ENCODE results near the gene SLIT1. TPM values are rescaled to one million over a fixed set of nuclear protein-coding genes. Genes with fewer than 3 reads are reported as not detected.

SLIT1 gene
- 0.35 TPM for polyA plus RNA-seq (2013, experiment 1 of 2)
- 0.40 TPM for polyA plus RNA-seq (2013, experiment 2 of 2)

GRCh38 chr10:97185326-97186058 lies at the start of gene SLIT1:
TSS of gene SLIT1 (minus strand) at chr10:97185959. CDS start at chr10:97185674, 285 bp downstream.
- peak within 1 kb of the TSS; percentile 96 for H2AFZ ChIP-seq (ENCODE audit: low read length)
- no peaks in the 10 kb centered on the region for H3K36me3 ChIP-seq (replicated peaks in 1 of 2; ENCODE audit: control insufficient read depth in 2 of 2, insufficient read depth in 2 of 2, low read length in 2 of 2)
- peaks cover 12 to 97% (median 68%) of the 10 kb centered on the region in 3 experiments for H3K27me3 ChIP-seq (ENCODE audit: control insufficient read depth in 3 of 3, insufficient read depth in 3 of 3, low read depth in 1 of 3, low read length in 3 of 3)
- H3K9me3 ChIP-seq (replicated peaks in 1 of 2; ENCODE audit: control insufficient read depth in 2 of 2, insufficient read depth in 1 of 2, low read depth in 1 of 2, low read length in 2 of 2) = no peaks in the 10 kb centered on the region
- no peak within 1 kb of the TSS for H3K4ac ChIP-seq (ENCODE audit: low read length)
- H3K14ac ChIP-seq (ENCODE audit: low read length) = peak within 1 kb of the TSS; percentile 50
- H2BK5ac ChIP-seq (ENCODE audit: low read length) = no peak within 1 kb of the TSS
- H3K27ac ChIP-seq (replicated peaks; ENCODE audit: low read length) = no peak within 1 kb of the TSS
- H3K23ac ChIP-seq (ENCODE audit: low read depth, low read length, poor library complexity) = peak within 1 kb of the TSS; percentile 70
- H4K91ac ChIP-seq (ENCODE audit: low read depth, low read length, poor library complexity) = no peak within 1 kb of the TSS
- peaks cover 3 to 28% of the 10 kb centered on the region in 2 donors for H3K4me1 ChIP-seq (ENCODE audit: control insufficient read depth in 2 of 2, insufficient read depth in 1 of 2, low read depth in 1 of 2, low read length in 2 of 2)
- H3K9ac ChIP-seq (ENCODE audit: low read depth, low read length, poor library complexity) = peak within 1 kb of the TSS; percentile 44
- DNase-seq (ENCODE audit: low spot score) = no peak
- no peak within 1 kb of the TSS for H4K8ac ChIP-seq (ENCODE audit: low read depth, low read length)
- H2AK5ac ChIP-seq (ENCODE audit: low read depth, low read length) = peak within 1 kb of the TSS; percentile 51
- no CpG with 5 or more reads among the region's 74 CpGs for whole genome bisulfite sequencing, 2 donors (ENCODE audit: extremely low coverage in 2 of 2, insufficient read length in 2 of 2, insufficient replicate concordance in 1 of 2)
- no peak within 1 kb of the TSS for H2BK120ac ChIP-seq (ENCODE audit: low read depth, low read length)
- no peak within 1 kb of the TSS for H2BK12ac ChIP-seq (ENCODE audit: low read length)
- H3K4me2 ChIP-seq (ENCODE audit: insufficient read depth, low read length, poor library complexity, severe bottlenecking) = peak within 1 kb of the TSS; percentile 92
- peak within 1 kb of the TSS; percentile 91 for H3K18ac ChIP-seq (ENCODE audit: low read length)
- no peak within 1 kb of the TSS for H2BK15ac ChIP-seq (ENCODE audit: low read length)
- no peaks in the 10 kb centered on the region for H3K79me1 ChIP-seq (ENCODE audit: low read depth, low read length)
- peak within 1 kb of the TSS; percentile 45 to 78 for H3K4me3 ChIP-seq (ENCODE audit: low read length in 2 of 2)

GRCh38 chr10:97235353-97235752 lies 49.6 kb upstream of the SLIT1 start:
- Histone ChIP-seq H2BK5ac (ENCODE audit: low read length) (no peak overlapping the region), H2AK5ac (ENCODE audit: low read depth, low read length) (no peak overlapping the region), H3K23ac (ENCODE audit: low read depth, low read length, poor library complexity) (no peak overlapping the region), H3K4me2 (ENCODE audit: insufficient read depth, low read length, poor library complexity, severe bottlenecking) (no peak overlapping the region), H3K4me3 (ENCODE audit: low read length in 2 of 2) (no peak overlapping the region), H4K8ac (ENCODE audit: low read depth, low read length) (no peak overlapping the region), H2BK120ac (ENCODE audit: low read depth, low read length) (no peak overlapping the region), H2BK15ac (ENCODE audit: low read length) (no peak overlapping the region), H3K36me3 (replicated peaks in 1 of 2; ENCODE audit: control insufficient read depth in 2 of 2, insufficient read depth in 2 of 2, low read length in 2 of 2) (peaks cover 0 to 40% of the 10 kb centered on the region in 2 donors), H2AFZ (ENCODE audit: low read length) (no peak overlapping the region), H3K9me3 (replicated peaks in 1 of 2; ENCODE audit: control insufficient read depth in 2 of 2, insufficient read depth in 1 of 2, low read depth in 1 of 2, low read length in 2 of 2) (no peaks in the 10 kb centered on the region), H3K9ac (ENCODE audit: low read depth, low read length, poor library complexity) (no peak overlapping the region), H3K27me3 (ENCODE audit: control insufficient read depth in 3 of 3, insufficient read depth in 3 of 3, low read depth in 1 of 3, low read length in 3 of 3) (no peaks in the 10 kb centered on the region), H3K4ac (ENCODE audit: low read length) (no peak overlapping the region), H3K4me1 (ENCODE audit: control insufficient read depth in 2 of 2, insufficient read depth in 1 of 2, low read depth in 1 of 2, low read length in 2 of 2) (no peaks in the 10 kb centered on the region), H3K18ac (ENCODE audit: low read length) (no peak overlapping the region), H4K91ac (ENCODE audit: low read depth, low read length, poor library complexity) (no peak overlapping the region), H3K27ac (replicated peaks; ENCODE audit: low read length) (no peak overlapping the region), H3K14ac (ENCODE audit: low read length) (no peak overlapping the region), H2BK12ac (ENCODE audit: low read length) (no peak overlapping the region), H3K79me1 (ENCODE audit: low read depth, low read length) (no peaks in the 10 kb centered on the region)
- DNase-seq (ENCODE audit: low spot score) = no peak
- WGBS, 2 donors (ENCODE audit: extremely low coverage in 2 of 2, insufficient read length in 2 of 2, insufficient replicate concordance in 1 of 2) = no CpG with 5 or more reads among the region's 4 CpGs

- H4K91ac ChIP-seq (ENCODE audit: low read depth, low read length, poor library complexity) = no peak overlapping the region
- no peak overlapping the region for H2BK120ac ChIP-seq (ENCODE audit: low read depth, low read length)
- no peak overlapping the region for H3K9ac ChIP-seq (ENCODE audit: low read depth, low read length, poor library complexity)
- no peak overlapping the region for H3K18ac ChIP-seq (ENCODE audit: low read length)
- H3K4me1 ChIP-seq (ENCODE audit: control insufficient read depth in 2 of 2, insufficient read depth in 1 of 2, low read depth in 1 of 2, low read length in 2 of 2) = no peaks in the 10 kb centered on the region
- peaks cover 0 to 42% of the 10 kb centered on the region in 2 donors for H3K36me3 ChIP-seq (replicated peaks in 1 of 2; ENCODE audit: control insufficient read depth in 2 of 2, insufficient read depth in 2 of 2, low read length in 2 of 2)
- no peaks in the 10 kb centered on the region for H3K27me3 ChIP-seq (ENCODE audit: control insufficient read depth in 3 of 3, insufficient read depth in 3 of 3, low read depth in 1 of 3, low read length in 3 of 3)
- H3K4me2 ChIP-seq (ENCODE audit: insufficient read depth, low read length, poor library complexity, severe bottlenecking) = no peak overlapping the region
- H2AK5ac ChIP-seq (ENCODE audit: low read depth, low read length) = no peak overlapping the region
- no peaks in the 10 kb centered on the region for H3K79me1 ChIP-seq (ENCODE audit: low read depth, low read length)
- no peak overlapping the region for H2AFZ ChIP-seq (ENCODE audit: low read length)
- WGBS, 2 donors (ENCODE audit: extremely low coverage in 2 of 2, insufficient read length in 2 of 2, insufficient replicate concordance in 1 of 2) = no CpG with 5 or more reads among the region's 1 CpG
- no peak overlapping the region for H3K4ac ChIP-seq (ENCODE audit: low read length)
- H3K27ac ChIP-seq (replicated peaks; ENCODE audit: low read length) = no peak overlapping the region
- no peak overlapping the region for H2BK15ac ChIP-seq (ENCODE audit: low read length)
- no peak overlapping the region for H2BK12ac ChIP-seq (ENCODE audit: low read length)
- no peaks in the 10 kb centered on the region for H3K9me3 ChIP-seq (replicated peaks in 1 of 2; ENCODE audit: control insufficient read depth in 2 of 2, insufficient read depth in 1 of 2, low read depth in 1 of 2, low read length in 2 of 2)
- peak; percentile 27 for DNase-seq (ENCODE audit: low spot score)
- no peak overlapping the region for H4K8ac ChIP-seq (ENCODE audit: low read depth, low read length)
- H3K23ac ChIP-seq (ENCODE audit: low read depth, low read length, poor library complexity) = no peak overlapping the region
- no peak overlapping the region for H3K14ac ChIP-seq (ENCODE audit: low read length)
- H3K4me3 ChIP-seq (ENCODE audit: low read length in 2 of 2) = no peak overlapping the region
- H2BK5ac ChIP-seq (ENCODE audit: low read length) = no peak overlapping the region
Observed at GRCh38 chr10:97234400-97234799, 48.6 kb upstream of the SLIT1 start.

GRCh38 chr10:97230146-97230545 lies 44.4 kb upstream of the SLIT1 start:
- H3K4ac ChIP-seq (ENCODE audit: low read length) = no peak overlapping the region
- no peak overlapping the region for H4K8ac ChIP-seq (ENCODE audit: low read depth, low read length)
- no peak overlapping the region for H3K23ac ChIP-seq (ENCODE audit: low read depth, low read length, poor library complexity)
- no peak for DNase-seq (ENCODE audit: low spot score)
- no peak overlapping the region for H3K14ac ChIP-seq (ENCODE audit: low read length)
- H2BK15ac ChIP-seq (ENCODE audit: low read length) = no peak overlapping the region
- H3K18ac ChIP-seq (ENCODE audit: low read length) = no peak overlapping the region
- H2AK5ac ChIP-seq (ENCODE audit: low read depth, low read length) = no peak overlapping the region
- H3K4me2 ChIP-seq (ENCODE audit: insufficient read depth, low read length, poor library complexity, severe bottlenecking) = no peak overlapping the region
- peaks cover 10 to 67% of the 10 kb centered on the region in 2 donors for H3K36me3 ChIP-seq (replicated peaks in 1 of 2; ENCODE audit: control insufficient read depth in 2 of 2, insufficient read depth in 2 of 2, low read length in 2 of 2)
- no peaks in the 10 kb centered on the region for H3K4me1 ChIP-seq (ENCODE audit: control insufficient read depth in 2 of 2, insufficient read depth in 1 of 2, low read depth in 1 of 2, low read length in 2 of 2)
- H3K9me3 ChIP-seq (replicated peaks in 1 of 2; ENCODE audit: control insufficient read depth in 2 of 2, insufficient read depth in 1 of 2, low read depth in 1 of 2, low read length in 2 of 2) = no peaks in the 10 kb centered on the region
- no peak overlapping the region for H3K9ac ChIP-seq (ENCODE audit: low read depth, low read length, poor library complexity)
- no peaks in the 10 kb centered on the region for H3K79me1 ChIP-seq (ENCODE audit: low read depth, low read length)
- no peak overlapping the region for H2AFZ ChIP-seq (ENCODE audit: low read length)
- H3K27ac ChIP-seq (replicated peaks; ENCODE audit: low read length) = no peak overlapping the region
- H2BK5ac ChIP-seq (ENCODE audit: low read length) = no peak overlapping the region
- WGBS, 2 donors (ENCODE audit: extremely low coverage in 2 of 2, insufficient read length in 2 of 2, insufficient replicate concordance in 1 of 2) = no CpG with 5 or more reads among the region's 1 CpG
- H2BK120ac ChIP-seq (ENCODE audit: low read depth, low read length) = no peak overlapping the region
- no peaks in the 10 kb centered on the region for H3K27me3 ChIP-seq (ENCODE audit: control insufficient read depth in 3 of 3, insufficient read depth in 3 of 3, low read depth in 1 of 3, low read length in 3 of 3)
- no peak overlapping the region for H3K4me3 ChIP-seq (ENCODE audit: low read length in 2 of 2)
- H2BK12ac ChIP-seq (ENCODE audit: low read length) = no peak overlapping the region
- no peak overlapping the region for H4K91ac ChIP-seq (ENCODE audit: low read depth, low read length, poor library complexity)
